Measurements from ENCODE around the gene HPCAL1.
"Not testable (repeated sequence)": the region's sequence is repeated elsewhere in the genome, so short reads cannot be mapped to it uniquely, and the experiment has no call there.

The HPCAL1 gene

GRCh38 chr2:10448576-10449485 is 146.1 kb downstream of the HPCAL1 start:
- DNase-seq, result peak; percentile 93

GRCh38 chr2:10449486-10449831 is 146.8 kb downstream of the HPCAL1 start:
- no peak for DNase-seq

GRCh38 chr2:10449838-10450691 is 147.4 kb downstream of the HPCAL1 start:
- DNase-seq, result no peak

DNA sequence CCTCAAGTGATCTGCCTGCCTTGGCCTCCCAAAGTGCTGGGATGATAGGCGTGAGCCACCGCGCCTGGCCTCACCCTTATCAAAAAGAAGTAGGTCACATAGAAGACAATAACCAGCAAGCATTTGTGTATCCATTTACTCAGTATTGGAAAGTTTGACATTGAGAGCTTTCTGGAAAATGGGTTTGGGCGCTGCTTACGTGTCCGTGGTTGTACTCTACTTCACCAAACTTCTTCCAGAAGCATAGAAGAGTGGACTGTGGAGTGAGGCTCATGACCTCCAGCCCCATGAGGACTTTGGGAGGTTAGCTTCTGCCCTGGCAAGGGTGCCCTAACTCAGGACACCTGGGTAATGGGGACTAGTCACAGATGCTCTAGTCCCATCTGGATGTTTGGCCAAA is 149.1 kb downstream of the HPCAL1 start:
- no peak for DNase-seq

DNA sequence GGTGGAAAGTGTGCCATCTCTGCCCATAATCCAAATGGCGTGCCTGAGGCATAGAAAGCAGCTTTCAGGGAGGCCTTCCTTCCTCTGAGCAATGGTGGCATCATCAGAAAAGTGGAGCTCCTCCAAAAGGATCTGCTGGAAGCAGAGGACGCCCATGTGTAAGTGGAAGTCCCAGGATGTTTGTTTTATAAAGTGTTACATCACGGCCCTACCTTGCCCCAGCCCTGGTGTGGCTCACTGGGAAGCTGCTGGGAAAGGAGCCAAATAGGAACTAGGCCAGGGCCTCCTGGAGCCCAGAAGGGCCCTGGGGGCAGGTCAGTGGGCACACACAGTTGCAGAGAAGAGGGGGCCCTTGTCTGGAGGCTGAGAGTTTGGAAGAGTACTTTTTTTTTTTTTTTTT is 149.6 kb downstream of the HPCAL1 start:
- DNase-seq, result no peak

DNA sequence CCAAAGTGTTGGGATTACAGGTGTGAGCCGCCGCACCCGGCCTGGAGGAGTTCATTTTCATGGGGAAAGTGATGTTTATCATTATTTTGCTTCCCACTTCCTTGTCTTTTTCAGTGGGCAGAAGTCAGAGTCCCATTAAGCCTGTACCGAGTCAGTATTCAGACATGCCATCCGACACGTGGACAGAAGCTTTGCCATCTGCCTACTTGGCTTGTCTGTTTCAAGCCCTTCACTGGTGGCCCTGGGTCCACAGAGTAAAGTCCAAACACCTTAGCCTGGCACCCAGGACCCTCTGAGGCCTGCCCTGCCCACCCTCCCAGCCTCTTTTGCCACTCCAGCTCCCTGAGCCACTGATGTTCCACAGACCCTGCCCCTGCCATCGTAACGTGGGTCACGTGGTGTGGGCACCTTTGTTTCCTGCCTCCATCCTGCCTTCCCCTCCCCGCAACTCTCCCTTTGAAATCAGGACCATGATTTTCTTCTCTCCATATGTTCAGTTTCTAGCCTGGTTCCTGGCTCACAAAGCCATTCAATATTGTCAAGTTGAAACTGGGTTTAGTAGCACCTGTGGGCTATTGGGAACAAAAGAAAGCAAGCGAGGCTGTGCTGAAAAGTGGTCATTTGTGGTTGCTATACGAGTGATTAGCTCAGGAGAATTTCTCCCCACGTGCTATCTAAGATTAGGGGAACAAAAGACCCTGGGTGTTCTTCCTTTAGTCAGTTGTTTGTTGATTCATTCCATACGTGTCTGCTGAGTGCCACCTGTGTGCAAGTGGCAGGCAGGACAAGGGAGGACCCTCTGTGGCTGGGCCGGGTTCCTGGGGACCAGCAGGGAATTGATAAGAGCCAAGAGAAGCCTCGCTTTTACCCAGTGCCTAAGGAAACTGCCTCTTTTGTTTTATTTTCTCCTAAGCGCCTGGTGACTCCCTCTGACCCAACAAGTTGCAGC is 150.5 kb downstream of the HPCAL1 start:
- no peak for DNase-seq

DNA sequence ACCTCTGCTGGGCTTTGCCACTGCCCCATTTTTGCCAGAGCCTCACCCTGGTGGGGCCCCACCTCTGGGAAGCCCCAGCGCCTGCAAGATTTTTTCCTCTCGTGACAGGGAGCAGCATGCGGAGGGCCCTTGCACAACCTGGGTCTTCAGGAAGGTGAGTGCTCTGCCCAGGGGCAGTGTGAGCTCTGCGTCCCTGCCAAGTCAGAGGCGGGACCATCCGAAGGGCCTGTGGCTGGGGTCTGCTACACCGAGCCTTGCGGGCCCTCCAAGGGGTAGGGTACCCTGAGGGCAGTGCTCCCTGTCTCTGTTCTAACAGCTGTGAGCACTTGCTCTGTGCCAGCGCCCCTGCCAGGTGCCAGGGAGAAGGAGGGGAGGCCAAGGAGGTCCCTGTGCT is 151.2 kb downstream of the HPCAL1 start:
- DNase-seq, result no peak

DNA sequence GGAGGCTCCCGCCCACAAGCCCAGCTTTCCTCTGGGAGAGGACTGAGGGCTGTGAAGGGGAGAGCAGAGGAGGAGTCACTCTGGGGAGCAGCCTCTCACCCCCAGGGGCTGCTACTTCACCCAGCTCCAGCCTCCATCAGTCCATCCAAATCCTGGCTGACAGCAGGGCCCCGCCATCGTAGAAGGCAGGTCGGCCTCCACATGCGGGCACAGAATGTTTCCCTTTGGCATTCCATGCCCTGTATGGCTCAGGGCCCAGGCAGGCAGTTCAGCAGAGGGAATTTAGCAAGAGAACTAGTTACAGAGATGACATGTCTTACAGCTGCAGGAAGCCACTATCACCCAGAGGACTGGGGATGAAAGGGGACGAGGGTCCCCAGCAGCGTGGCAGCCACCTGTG is 151.8 kb downstream of the HPCAL1 start:
- no peak for DNase-seq

DNA sequence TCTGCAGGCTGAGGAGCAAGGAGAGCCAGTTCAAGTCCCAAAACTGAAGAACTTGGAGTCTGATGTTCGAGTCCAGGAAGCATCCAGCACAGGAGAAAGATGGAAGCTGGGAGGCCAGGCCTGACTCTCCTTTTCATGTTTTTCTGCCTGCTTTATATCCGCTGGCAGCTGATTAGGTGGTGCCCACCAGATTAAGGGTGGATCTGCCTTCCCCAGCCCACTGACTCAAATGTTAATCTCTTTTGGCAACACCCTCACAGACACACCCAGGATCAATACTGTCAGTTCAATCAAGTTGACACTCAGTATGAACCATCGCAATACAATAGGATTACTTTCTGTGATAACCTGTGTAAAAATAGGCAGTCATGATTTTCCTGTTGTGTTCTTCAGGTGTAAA is 154.5 kb downstream of the HPCAL1 start:
- not testable (repeated sequence) for DNase-seq

GRCh38 chr2:10457846-10458598 is 155.3 kb downstream of the HPCAL1 start:
- no peak for DNase-seq

DNA sequence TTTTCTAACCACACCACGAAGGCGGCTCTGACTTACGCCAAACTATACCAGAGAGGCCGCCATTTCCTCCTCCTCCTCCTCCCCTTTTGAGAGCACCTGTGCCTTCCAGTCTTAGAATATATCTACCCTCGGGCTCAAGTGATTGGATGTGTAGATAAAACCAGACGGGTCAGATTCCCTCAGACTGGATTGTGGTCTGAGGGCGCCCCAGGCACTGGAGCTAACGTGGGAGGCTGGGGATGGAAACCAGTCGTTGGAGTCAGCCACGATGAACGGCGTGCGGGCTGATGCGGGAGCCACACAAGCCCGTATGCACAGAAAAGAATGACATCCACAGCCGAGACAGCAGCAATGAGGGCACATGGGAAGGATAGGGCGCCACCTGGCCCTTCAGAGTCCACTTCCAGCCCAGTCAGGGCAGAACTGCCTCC is 157.7 kb downstream of the HPCAL1 start:
- no peak for DNase-seq

- no peak for DNase-seq
Observed at GRCh38 chr2:10462178-10463083, 159.7 kb downstream of the HPCAL1 start.

DNA sequence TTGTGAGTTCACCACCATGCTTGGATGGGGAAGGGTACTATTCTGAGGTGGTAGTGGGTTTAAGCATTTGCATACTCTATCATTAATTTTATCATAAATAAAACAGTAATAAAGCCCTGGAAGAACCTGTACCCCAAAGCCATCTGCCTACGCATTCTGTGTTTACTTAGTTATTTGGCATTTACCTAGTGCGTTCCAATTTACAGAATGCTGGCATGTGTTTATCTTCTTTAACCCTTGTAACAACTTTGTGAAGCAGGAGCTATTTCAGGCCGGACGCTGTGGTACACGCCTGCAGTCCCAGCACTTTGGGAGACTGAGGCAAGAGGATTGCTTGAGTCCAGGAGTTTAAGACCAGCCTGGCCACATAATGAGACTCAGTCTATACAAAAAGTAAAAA is 163.2 kb downstream of the HPCAL1 start:
- DNase-seq, result no peak

GRCh38 chr2:10466801-10467200 is 164.1 kb downstream of the HPCAL1 start:
- DNase-seq, result no peak

DNA sequence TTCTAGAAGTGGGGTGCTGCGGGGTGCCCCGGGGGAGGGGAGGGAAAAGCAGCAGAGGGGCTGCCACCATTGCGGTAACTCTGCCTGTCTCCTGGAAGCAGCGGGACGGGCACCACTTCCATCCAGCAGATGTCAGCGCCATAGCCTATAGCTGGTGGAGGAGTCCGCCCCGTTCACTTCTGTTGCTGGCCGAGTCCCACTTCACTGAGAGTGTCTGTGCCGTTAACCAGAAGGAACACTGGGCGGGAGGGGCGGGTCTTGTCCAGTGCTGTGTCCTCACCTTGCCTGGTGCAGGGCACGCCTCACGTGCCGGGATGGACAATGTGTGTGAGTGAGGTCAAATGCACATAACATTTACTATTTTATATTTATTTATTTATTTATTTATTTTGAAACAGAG is 164.7 kb downstream of the HPCAL1 start:
- no peak for DNase-seq

- no peak for DNase-seq
Observed at GRCh38 chr2:10469301-10469700, 166.6 kb downstream of the HPCAL1 start.

DNA sequence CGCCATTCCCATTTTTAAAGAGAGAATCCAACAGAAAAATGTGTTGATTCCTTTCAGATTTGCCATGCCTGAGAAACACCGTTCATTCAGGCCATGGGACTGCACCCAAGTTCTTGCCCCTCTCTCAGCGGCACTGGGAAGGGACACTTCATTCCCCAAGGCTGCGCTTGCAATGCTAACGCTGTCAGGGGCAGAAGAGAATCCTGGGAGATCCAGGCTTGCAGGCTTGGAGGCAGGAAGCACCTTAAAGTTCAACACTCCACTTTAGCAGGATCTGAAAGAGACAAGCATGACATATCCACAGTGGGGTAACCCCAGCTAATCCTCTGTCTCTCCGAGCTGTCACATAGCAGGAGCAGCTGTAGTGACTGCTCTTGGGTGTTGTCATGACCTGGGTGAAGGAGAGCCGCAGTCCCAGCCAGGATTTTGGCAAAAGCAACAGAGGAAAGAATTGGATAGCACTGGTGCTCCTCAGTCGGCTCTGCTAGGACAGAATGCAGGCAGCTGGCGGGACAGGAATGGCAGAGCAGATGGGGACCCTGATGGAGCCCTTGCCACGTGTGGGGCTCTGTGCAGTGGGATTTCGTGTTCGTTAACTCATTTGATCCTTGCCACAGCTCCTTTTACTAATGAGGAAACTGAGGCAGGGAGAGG is 167.4 kb downstream of the HPCAL1 start:
- no peak for DNase-seq

DNA sequence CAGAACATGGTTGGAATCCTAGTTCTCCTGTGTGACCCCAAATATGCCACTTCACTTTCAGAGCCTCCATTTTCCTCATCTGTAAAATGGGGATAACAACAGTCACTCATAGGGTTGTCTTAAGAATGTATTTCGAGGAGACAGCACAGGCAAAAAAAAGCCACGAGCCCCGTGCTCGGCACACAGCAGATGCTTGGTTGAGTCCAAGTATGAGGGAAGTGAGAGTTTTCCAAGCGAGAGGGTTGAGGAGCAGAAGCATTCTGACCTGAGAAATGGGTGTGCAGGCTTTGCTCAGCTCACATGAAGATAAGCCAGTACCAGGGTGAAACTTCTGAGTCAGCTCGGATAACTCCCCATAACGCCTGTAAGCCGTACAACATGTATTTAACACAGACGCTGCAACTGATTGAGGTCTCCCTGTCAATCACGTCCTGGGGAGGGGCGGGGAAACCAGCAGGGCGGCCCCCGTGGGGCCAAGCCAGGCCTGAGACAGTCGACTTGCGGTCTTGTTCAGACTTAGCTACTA is 168.4 kb downstream of the HPCAL1 start:
- DNase-seq, result no peak

DNA sequence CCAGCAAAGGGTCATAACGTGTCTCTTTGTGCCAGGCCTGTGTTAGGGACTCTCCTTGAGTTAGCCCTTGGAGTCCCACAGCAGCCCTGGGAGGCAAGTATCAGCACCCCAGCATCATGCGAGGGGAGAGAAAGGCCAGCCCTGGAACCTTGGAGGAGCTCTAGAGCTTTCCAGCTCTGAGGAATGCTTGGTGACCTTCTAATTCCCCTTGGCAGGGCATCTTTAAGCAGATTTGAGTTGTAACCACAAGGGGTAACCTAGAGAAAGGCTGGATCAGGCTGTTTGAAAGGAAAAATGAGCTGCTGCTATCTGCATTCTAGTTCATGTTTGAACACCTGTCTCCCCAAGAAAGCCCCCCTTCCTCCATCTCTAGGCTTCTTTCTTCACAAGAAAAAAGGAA is 169.3 kb downstream of the HPCAL1 start:
- DNase-seq, result no peak

GRCh38 chr2:10473121-10473756 is 170.5 kb downstream of the HPCAL1 start:
- no peak for DNase-seq
